Mucosa of descending colon (tissue), 3 donors: ENCODE results near the gene BBC3. TPM values are rescaled to one million over a fixed set of nuclear protein-coding genes. Genes with fewer than 3 reads are reported as not detected.
"Not testable (repeated sequence)": the region's sequence is repeated elsewhere in the genome, so short reads cannot be mapped to it uniquely, and the experiment has no call there.

ENCODE experiments used
- ATAC-seq: fragments of 200-7000 bp; cut with Tn5 transposase; one replicate; pipeline ENCODE4 v1.9.1; 2020; ENCODE audit warnings: mild to moderate bottlenecking, moderate library complexity
- DNase-seq, 3 donors: peaks; one replicate each; pipeline ENCODE4 v3.0.0-alpha.2; 2020
- H3K36me3 ChIP-seq: fragments of 200-600 bp; one replicate; pipeline ENCODE4 v1.8.0; 2021; ENCODE audit warnings: low read depth, mild to moderate bottlenecking
- H3K4me1 ChIP-seq: fragments of 200-600 bp; one replicate; pipeline ENCODE4 v1.8.0; 2021; ENCODE audit warnings: low read depth, mild to moderate bottlenecking
- H3K4me3 ChIP-seq: fragments of 200-600 bp; one replicate; pipeline ENCODE4 v1.8.0; 2021; ENCODE audit warnings: mild to moderate bottlenecking
- H3K9me3 ChIP-seq: fragments of 200-600 bp; one replicate; pipeline ENCODE4 v1.8.0; 2021; ENCODE audit warnings: mild to moderate bottlenecking
- intact Hi-C, 2 donors: fragments of 100-400 bp; cut with DNase I in 1 of 2; cut with micrococcal nuclease in 1 of 2; formaldehyde crosslinking; loops; one replicate each; pipeline versions ENCODE4 v1.11.0 to v1.11.1; 2022; cut with DNase I, micrococcal nuclease
- total RNA-seq, 3 donors: library from RNA; stranded (reverse); fragmentation: NEBNext Ultra II Directional in 2 of 3; extraction: Animal tissue kit (Norgen Biotek cat#: 25700) in 2 of 3; gene quantifications; one replicate each; pipeline versions ENCODE4 v1.2.1 to v1.2.4, GENCODE V29; 2021 to 2023
- TF ChIP-seq, protein P1 (sequence below): fragments of 200-600 bp; IDR thresholded peaks from one replicate; pipeline ENCODE4 v1.8.0; 2022; ENCODE audit warnings: antibody characterized with exemption, mild to moderate bottlenecking
- donor health status: DM: no; HTN: no; CAD: no; lungs with moderate emphysema.
- donor health status: DM: no; HTN: no; CAD: no.
- donor health status: DM: no; HTN: yes; CAD: no.

BBC3 gene
- total RNA-seq, 3 donors from 2014 or later: 18.3 to 24.9 (median 22.8) TPM

DNA sequence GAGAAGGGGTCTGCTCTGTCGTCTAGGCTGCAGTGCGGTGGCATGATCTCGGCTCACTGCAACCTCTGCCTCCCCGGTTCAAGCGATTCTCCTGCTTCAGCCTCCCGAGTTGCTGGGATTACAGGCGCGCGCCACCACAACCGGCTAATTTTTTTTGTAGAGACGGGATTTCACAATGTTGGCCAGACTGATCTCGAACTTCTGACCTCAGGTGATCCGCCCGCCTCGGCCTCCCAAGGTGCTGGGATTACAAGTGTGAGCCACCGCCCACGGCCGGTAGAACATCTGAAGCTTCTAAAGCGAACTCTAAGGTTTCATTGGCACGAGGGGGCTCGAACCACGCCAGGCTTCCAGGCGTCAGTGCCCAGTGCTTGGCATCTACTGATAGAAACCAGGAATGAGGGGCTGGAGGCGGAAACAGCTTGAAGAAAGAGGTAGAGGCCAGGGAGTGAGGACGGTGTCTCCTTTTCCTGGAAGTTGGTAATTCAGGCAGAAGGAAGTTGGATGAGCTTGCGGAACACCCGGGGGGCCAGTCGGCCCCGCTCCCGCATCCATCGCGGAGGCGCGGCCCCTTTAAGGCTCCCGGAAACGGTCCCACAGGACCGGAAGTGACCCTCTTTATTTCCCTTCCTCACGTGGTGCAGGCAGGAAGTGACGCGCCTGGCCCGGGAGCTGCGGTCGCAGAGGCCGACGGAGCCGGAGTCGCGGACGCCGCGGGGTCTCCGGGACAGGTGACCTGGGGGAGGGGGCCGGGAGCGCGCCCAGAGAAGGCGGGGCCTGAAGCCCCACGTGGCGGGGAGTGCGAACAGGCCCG is 25.1 kb upstream of the BBC3 start, which contains the start of gene CCDC9:
TSS of gene CCDC9 (plus strand) at position 647 of the 814 bp plus-strand sequence. CDS start 1,876 bp downstream, outside the sequence.
- DNase-seq (peak; percentile 94 to 99 (median 97)), ATAC-seq (peak; percentile 65)
- TF ChIP-seq, protein P1, sequence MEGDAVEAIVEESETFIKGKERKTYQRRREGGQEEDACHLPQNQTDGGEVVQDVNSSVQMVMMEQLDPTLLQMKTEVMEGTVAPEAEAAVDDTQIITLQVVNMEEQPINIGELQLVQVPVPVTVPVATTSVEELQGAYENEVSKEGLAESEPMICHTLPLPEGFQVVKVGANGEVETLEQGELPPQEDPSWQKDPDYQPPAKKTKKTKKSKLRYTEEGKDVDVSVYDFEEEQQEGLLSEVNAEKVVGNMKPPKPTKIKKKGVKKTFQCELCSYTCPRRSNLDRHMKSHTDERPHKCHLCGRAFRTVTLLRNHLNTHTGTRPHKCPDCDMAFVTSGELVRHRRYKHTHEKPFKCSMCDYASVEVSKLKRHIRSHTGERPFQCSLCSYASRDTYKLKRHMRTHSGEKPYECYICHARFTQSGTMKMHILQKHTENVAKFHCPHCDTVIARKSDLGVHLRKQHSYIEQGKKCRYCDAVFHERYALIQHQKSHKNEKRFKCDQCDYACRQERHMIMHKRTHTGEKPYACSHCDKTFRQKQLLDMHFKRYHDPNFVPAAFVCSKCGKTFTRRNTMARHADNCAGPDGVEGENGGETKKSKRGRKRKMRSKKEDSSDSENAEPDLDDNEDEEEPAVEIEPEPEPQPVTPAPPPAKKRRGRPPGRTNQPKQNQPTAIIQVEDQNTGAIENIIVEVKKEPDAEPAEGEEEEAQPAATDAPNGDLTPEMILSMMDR: no peak
- intact Hi-C loops: no loop called here
- Histone ChIP-seq H3K36me3 (no peaks in the 10 kb centered on the region), H3K4me3 (peak within 1 kb of the TSS; percentile 23), H3K9me3 (no peaks in the 10 kb centered on the region), H3K4me1 (peaks cover 23% of the 10 kb centered on the region)

DNA sequence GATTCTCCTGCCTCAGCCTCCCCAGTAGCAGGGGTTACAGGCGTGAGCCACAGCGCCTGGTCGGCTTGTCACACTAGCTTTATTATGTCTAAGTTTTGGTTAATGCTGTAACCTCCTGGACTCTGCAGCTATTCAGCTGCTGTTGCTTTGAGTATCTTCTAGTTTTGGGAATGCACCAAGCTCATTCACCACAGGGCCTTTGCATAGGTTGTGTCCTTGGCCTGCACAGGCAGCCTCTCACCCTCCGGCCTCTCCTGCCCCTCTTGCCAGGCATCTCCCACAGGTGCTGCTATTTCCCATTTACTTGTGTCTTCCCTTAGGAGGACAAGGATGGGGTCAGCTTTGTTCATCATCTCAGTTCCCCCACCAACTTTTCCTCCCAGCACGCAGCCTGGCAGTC is 23.0 kb upstream of the BBC3 start:
- no peaks in the 10 kb centered on the region for H3K9me3 ChIP-seq
- DNase-seq: no peak
- intact Hi-C loops: no loop called here
- no peaks in the 10 kb centered on the region for H3K36me3 ChIP-seq
- H3K4me1 ChIP-seq: peaks cover 21% of the 10 kb centered on the region
- TF ChIP-seq, protein P1: no peak
- no peak overlapping the region for H3K4me3 ChIP-seq
- ATAC-seq: no peak

DNA sequence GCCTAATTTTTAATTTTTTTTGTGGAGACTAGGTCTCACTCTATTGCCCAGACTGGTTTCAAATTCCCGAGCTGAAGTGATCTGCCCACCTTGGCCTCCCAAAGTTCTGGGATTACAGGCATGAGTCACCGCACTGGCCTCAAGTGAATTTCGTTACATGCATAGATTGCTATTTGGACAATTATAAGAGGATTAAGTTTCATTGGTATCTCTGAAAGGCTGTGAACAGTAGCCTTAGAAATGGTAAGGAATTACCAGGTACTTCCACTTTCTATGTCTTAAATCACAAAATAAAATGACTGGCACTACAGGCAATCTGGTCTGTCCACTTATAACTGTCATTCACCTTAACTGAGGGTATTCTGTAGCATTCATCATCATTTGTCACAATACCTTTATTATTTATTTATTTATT is 22.5 kb upstream of the BBC3 start:
- no peak overlapping the region for H3K4me3 ChIP-seq
- intact Hi-C loops: no loop called here
- TF ChIP-seq, protein P1: no peak

DNA sequence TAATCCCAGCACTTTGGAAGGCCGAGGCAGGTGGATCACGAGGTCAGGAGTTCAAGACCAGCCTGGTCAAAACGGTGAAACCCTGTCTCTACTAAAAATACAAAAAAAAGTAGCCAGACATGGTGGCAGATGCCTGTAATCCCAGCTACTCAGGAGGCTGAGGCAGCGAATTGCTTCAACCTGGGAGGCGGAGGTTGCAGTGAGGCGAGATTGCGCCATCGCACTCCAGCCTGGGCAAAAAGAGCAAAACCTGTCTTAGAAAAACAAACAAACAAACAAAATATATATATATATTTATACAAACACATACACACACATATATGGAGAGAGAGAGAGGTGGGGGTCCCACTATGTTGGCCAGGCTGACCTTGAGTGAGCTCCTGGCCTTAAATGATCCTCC is 22.0 kb upstream of the BBC3 start:
- H3K4me3 ChIP-seq, DNase-seq, ATAC-seq, intact Hi-C loops, H3K9me3 ChIP-seq, H3K36me3 ChIP-seq: not testable (repeated sequence)
- H3K4me1 ChIP-seq: peaks cover 11% of the 10 kb centered on the region

More for the DNA sequence above, 22.5 kb upstream of the BBC3 start:
- Histone ChIP-seq H3K4me1 (peaks cover 16% of the 10 kb centered on the region), H3K9me3 (no peaks in the 10 kb centered on the region), H3K36me3 (no peaks in the 10 kb centered on the region)
- ATAC-seq (no peak), DNase-seq (no peak)

DNA sequence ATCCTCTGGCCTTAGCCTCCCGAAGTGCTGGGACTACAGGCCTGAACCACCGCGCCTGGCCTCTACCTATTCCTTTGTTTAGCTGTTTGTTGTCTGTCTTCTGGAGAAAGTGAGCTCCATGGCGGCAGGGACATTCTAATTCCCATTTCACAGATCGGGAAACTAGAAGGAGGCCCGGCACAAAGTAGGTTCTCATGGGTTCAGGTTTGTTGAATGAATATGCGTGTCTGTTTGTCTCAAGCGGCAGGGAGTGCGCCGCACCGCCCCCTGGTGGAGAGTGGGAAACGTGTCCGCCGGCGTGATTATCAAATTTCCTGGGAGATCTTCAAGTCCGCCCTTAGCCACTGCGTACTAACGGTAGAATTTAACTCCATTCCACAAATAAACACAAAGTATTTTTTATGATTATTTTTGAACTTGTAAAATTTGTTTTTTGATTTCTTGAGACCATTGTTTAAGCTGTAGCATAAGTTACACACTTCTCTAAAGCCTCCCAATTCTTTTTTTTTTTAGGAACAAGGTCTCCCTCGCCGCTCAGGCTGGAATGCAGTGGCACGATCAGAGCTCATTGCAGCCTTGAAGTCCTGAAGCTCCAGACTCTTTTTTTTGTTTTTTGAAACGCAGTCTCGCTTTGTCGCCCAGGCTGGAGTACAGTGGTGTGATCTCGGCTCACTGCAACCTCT is 16.4 kb upstream of the BBC3 start:
- ATAC-seq (peak; percentile 46), DNase-seq (peak; percentile 82 to 87 (median 82))
- TF ChIP-seq, protein P1: peak; percentile 83
- Histone ChIP-seq H3K4me1 (peaks cover 13% of the 10 kb centered on the region), H3K9me3 (no peaks in the 10 kb centered on the region), H3K4me3 (no peak overlapping the region), H3K36me3 (no peaks in the 10 kb centered on the region)
- intact Hi-C loops: loop anchor here (5.0 kb wide), 3 partner anchors 40 to 100 kb away; no protein-coding TSS in a partner anchor
